Breast epithelium (tissue), 4 donors: ENCODE data around the gene PTPN14. TPM values are rescaled to one million over a fixed set of nuclear protein-coding genes. Genes with fewer than 3 reads are reported as not detected.
A peak's percentile ranks its signal among the peaks of the same experiment; 100 is the strongest.

Source experiments
- DNase-seq, 2 donors: peaks; one replicate each; pipeline ENCODE4 v3.0.0-alpha.2; 2019; ENCODE audit warnings: low spot score in 2 of 2
- H3K27ac ChIP-seq, 2 donors: fragments of 200-600 bp; sonication (generic) in 1 of 2; one replicate each; pipeline ENCODE4 v1.5.1; 2016 to 2019; ENCODE audit warnings: mild to moderate bottlenecking in 1 of 2
- H3K27me3 ChIP-seq, 2 donors: fragments of 200-600 bp; sonication (generic) in 1 of 2; one replicate each; pipeline versions ENCODE4 v1.5.1 to v1.6.0; 2017 to 2019; ENCODE audit warnings: control low read depth in 1 of 2, mild to moderate bottlenecking in 1 of 2
- H3K36me3 ChIP-seq: fragments of 200-600 bp; one replicate; pipeline ENCODE4 v1.5.1; 2019
- H3K4me1 ChIP-seq, 2 donors: fragments of 200-600 bp; sonication (generic); one replicate each; pipeline ENCODE4 v1.5.1; 2016 to 2019; ENCODE audit warnings: control low read depth in 1 of 2
- H3K4me3 ChIP-seq, 3 donors: fragments of 200-600 bp; sonication (generic); 1 replicate in 2 of 3; 2 replicates in 1 of 3; pipeline ENCODE4 v1.5.1; 2016 to 2019; ENCODE audit warnings: mild to moderate bottlenecking in 3 of 3, moderate library complexity in 2 of 3
- H3K9me3 ChIP-seq, 2 donors: fragments of 200-600 bp; sonication (generic) in 1 of 2; one replicate each; pipeline ENCODE4 v1.5.1; 2016 to 2019; ENCODE audit warnings: control low read depth in 1 of 2
- POLR2A ChIP-seq: fragments of 450-650 bp; IDR thresholded peaks from one replicate; pipeline ENCODE4 v1.6.1; 2016; ENCODE audit warnings: antibody characterized with exemption, mild to moderate bottlenecking, moderate library complexity
- POLR2AphosphoS5 ChIP-seq, 3 donors: sonication (generic); formaldehyde crosslinking; IDR thresholded peaks; one replicate each; pipeline ENCODE4 v1.6.1; 2017; ENCODE audit warnings: antibody characterized with exemption in 3 of 3
- intact Hi-C: fragments of 100-400 bp; cut with DNase I; formaldehyde crosslinking; loops from one replicate; pipeline ENCODE4 v1.15.1; 2023; ENCODE audit warnings: low total_unique reads
- total RNA-seq, 3 donors: library from RNA; depleted of rRNA; stranded (reverse); fragments of >200 nt; gene quantifications; one replicate each; pipeline ENCODE4 v1.1.0, GENCODE V29; 2016
- TF ChIP-seq, protein P1 (sequence below), 3 donors: fragments of 450-650 bp; IDR thresholded peaks; one replicate each; pipeline ENCODE4 v1.5.1; 2016 to 2017; ENCODE audit warnings: antibody characterized with exemption in 3 of 3, mild to moderate bottlenecking in 3 of 3, moderate library complexity in 3 of 3

Gene PTPN14
- total RNA-seq, 3 donors from 2014 or later: 30.4 to 57.4 (median 49.5) TPM

DNA sequence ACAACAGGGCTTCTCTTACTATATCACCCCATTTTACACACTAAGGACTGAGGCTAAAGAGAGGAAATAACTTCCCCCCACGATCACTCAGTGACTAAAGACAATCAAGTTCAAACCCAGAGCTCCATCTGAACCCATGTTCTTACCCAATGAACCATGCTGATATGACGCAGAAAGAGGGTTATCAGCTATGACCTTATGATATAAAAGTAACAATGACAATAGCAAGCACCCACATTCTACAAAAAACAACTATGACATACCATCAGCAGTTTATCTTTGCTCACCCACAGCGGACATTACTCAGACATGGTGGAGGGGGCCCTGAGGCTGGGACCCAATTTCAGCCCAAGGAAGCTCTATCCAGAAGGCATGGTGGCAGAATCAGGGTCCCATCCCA is 75.7 kb downstream of the PTPN14 start:
- Histone ChIP-seq H3K27me3 (no peaks in the 10 kb centered on the region), H3K4me1 (peaks cover 0 to 15% of the 10 kb centered on the region in 2 donors), H3K9me3 (no peaks in the 10 kb centered on the region), H3K4me3 (no peak overlapping the region), H3K27ac (peak overlapping the region; percentile 82 to 87), H3K36me3 (no peaks in the 10 kb centered on the region)
- intact Hi-C loops: no loop called here
- no peak for DNase-seq
- TF ChIP-seq, protein P1, sequence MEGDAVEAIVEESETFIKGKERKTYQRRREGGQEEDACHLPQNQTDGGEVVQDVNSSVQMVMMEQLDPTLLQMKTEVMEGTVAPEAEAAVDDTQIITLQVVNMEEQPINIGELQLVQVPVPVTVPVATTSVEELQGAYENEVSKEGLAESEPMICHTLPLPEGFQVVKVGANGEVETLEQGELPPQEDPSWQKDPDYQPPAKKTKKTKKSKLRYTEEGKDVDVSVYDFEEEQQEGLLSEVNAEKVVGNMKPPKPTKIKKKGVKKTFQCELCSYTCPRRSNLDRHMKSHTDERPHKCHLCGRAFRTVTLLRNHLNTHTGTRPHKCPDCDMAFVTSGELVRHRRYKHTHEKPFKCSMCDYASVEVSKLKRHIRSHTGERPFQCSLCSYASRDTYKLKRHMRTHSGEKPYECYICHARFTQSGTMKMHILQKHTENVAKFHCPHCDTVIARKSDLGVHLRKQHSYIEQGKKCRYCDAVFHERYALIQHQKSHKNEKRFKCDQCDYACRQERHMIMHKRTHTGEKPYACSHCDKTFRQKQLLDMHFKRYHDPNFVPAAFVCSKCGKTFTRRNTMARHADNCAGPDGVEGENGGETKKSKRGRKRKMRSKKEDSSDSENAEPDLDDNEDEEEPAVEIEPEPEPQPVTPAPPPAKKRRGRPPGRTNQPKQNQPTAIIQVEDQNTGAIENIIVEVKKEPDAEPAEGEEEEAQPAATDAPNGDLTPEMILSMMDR (IDR thresholded peaks at IDR 0.05): no peak
- no peak for TF ChIP-seq POLR2AphosphoS5 (IDR thresholded peaks at IDR 0.05)
- TF ChIP-seq POLR2A: no peak

DNA sequence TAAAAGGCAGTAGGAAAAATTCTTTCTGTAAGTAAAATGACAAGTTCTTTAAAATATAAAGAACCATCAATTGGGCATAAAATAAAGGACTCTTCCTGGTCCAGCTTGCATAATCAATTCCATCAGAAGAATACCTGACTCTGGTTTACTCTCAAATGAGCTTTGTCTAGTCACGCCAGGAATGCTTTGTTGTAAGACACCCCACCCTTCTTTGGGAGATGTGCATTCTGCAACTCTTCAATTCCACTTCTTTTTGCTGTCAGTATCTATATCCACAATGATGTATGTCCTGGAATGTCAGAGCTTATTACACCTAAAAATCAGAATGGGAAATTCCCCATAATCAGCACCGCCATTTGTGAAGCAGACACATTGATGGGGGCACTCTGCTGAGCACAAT is 76.1 kb downstream of the PTPN14 start:
- no peak for TF ChIP-seq POLR2A
- no peak for TF ChIP-seq POLR2AphosphoS5 (IDR thresholded peaks at IDR 0.05)
- TF ChIP-seq, protein P1 (IDR thresholded peaks at IDR 0.05): no peak
- peaks cover 0 to 15% of the 10 kb centered on the region in 2 donors for H3K4me1 ChIP-seq

DNA sequence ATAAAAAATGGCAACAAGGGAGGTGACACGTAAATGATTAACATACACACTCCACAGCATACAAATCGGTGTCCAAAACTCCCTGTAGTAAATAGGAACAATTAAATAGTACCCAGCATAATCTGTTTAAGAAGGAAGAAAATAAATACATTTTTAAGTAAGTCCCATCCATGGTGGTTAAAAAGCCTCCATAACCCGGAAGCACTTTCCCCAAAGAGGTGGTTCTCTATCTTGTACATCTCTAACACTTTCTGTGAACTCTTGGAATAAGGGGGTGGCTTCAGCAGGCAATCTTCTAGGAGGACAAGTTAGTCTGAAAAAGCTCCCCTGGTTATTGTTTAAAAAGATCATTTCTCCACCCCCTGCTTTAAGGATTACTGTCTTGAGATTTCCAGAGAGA is 76.9 kb downstream of the PTPN14 start:
- H3K27me3 ChIP-seq: no peaks in the 10 kb centered on the region
- no peaks in the 10 kb centered on the region for H3K9me3 ChIP-seq
- intact Hi-C loops: no loop called here
- peaks cover 0 to 15% of the 10 kb centered on the region in 2 donors for H3K4me1 ChIP-seq
- no peak for DNase-seq
- TF ChIP-seq, protein P1 (IDR thresholded peaks at IDR 0.05): no peak
- no peak for TF ChIP-seq POLR2AphosphoS5 (IDR thresholded peaks at IDR 0.05)
- TF ChIP-seq POLR2A: no peak
- H3K27ac ChIP-seq: peak overlapping the region; percentile 7 to 44
- H3K4me3 ChIP-seq: no peak overlapping the region
- no peaks in the 10 kb centered on the region for H3K36me3 ChIP-seq

More for the DNA sequence above, 76.1 kb downstream of the PTPN14 start:
- H3K4me3 ChIP-seq: no peak overlapping the region
- no peaks in the 10 kb centered on the region for H3K9me3 ChIP-seq
- no peaks in the 10 kb centered on the region for H3K36me3 ChIP-seq
- peak overlapping the region; percentile 82 to 87 for H3K27ac ChIP-seq
- H3K27me3 ChIP-seq: no peaks in the 10 kb centered on the region
- intact Hi-C loops: no loop called here
- DNase-seq: no peak

DNA sequence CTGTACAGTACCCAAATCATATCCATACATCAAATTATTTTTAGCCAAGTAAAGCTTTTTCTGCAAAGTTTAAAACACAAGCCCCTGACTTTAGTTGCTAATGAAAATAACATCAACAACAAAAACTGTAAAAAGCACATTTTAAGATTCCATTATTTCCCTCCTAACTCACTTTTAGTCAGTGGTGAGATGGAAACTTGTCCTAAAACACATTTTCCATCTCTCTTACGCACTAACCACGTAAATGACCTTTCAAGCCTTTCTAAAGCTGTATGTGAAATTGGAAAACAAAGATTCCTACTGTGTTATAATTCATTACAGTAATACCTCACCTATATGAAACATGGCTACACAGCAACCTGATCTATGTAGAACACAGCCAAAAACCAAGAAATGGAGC is 77.5 kb downstream of the PTPN14 start:
- TF ChIP-seq, protein P1 (IDR thresholded peaks at IDR 0.05): no peak
- TF ChIP-seq POLR2A (no peak), POLR2AphosphoS5 (IDR thresholded peaks at IDR 0.05) (no peak)
- H3K4me1 ChIP-seq: peaks cover 0 to 15% of the 10 kb centered on the region in 2 donors
- intact Hi-C loops: no loop called here

DNA sequence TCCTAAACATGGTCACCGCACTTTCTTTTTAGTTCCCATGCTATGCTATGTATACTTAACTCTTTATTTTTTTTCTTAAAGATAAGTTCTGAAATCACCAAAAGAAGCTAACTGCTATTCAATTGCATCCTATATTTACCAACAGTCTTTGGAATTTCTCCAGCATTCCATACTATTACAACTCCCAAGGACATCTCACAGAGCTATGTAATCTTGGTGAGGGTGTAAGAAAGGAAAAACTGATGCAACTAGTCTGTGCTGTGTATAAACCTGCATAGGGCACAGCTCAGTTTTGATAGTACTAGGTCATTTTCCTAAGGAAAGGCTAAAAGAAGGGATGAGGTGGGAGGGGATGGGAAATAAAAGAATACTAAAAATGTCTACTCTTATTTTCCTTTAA is 78.0 kb downstream of the PTPN14 start:
- Histone ChIP-seq H3K27ac (no peak overlapping the region), H3K27me3 (no peaks in the 10 kb centered on the region), H3K4me3 (no peak overlapping the region), H3K9me3 (no peaks in the 10 kb centered on the region), H3K4me1 (peaks cover 0 to 15% of the 10 kb centered on the region in 2 donors), H3K36me3 (no peaks in the 10 kb centered on the region)
- TF ChIP-seq POLR2AphosphoS5 (IDR thresholded peaks at IDR 0.05): no peak
- TF ChIP-seq, protein P1 (IDR thresholded peaks at IDR 0.05): no peak
- no peak for TF ChIP-seq POLR2A
- no peak for DNase-seq
- intact Hi-C loops: no loop called here

More for the DNA sequence above, 77.5 kb downstream of the PTPN14 start:
- no peaks in the 10 kb centered on the region for H3K9me3 ChIP-seq
- peak overlapping the region; percentile 7 to 44 for H3K27ac ChIP-seq
- H3K4me3 ChIP-seq: no peak overlapping the region
- no peaks in the 10 kb centered on the region for H3K27me3 ChIP-seq
- H3K36me3 ChIP-seq: no peaks in the 10 kb centered on the region
- DNase-seq: no peak
